ENCODE data around the gene GPATCH8.

DNA sequence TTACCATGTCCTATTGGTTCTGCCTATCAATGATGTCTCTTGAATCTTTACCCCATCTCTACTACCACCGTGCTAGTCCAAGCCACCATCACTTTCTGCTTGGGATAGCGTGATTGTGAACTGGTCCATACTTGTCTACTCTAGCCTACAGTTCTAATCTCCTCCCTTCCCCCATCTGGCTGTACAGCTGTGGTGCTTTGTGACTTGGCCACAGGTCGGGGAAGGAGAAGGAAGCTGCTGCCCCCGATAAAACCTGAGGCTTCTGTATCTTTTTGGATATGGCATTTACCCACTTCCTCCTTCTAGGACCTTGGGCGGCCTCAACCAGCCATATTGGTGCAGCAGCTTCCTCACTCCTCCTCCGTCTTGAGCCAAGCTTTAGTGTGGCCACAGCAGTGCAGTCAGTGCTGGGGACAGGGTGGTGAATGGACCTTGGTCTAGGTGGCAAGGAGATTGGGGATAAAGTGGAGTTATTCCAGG, 113.4 kb downstream of the GPATCH8 start:
- TF ChIP-seq, protein P1, sequence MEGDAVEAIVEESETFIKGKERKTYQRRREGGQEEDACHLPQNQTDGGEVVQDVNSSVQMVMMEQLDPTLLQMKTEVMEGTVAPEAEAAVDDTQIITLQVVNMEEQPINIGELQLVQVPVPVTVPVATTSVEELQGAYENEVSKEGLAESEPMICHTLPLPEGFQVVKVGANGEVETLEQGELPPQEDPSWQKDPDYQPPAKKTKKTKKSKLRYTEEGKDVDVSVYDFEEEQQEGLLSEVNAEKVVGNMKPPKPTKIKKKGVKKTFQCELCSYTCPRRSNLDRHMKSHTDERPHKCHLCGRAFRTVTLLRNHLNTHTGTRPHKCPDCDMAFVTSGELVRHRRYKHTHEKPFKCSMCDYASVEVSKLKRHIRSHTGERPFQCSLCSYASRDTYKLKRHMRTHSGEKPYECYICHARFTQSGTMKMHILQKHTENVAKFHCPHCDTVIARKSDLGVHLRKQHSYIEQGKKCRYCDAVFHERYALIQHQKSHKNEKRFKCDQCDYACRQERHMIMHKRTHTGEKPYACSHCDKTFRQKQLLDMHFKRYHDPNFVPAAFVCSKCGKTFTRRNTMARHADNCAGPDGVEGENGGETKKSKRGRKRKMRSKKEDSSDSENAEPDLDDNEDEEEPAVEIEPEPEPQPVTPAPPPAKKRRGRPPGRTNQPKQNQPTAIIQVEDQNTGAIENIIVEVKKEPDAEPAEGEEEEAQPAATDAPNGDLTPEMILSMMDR (IDR thresholded peaks at IDR 0.05) = no peak
- no peak for TF ChIP-seq POLR2A (IDR thresholded peaks at IDR 0.05)

All from Peyer's patch (tissue), 4 donors.